Spleen (tissue), 11 donors: ENCODE data around the gene MED13. TPM values are rescaled to one million over a fixed set of nuclear protein-coding genes. Genes with fewer than 3 reads are reported as not detected.

Experiments used
- DNase-seq: peaks from one replicate; pipeline ENCODE4 v3.0.0-alpha.2; 2020
- H3K27ac ChIP-seq, 8 donors: fragments of 200-600 bp; sonication (generic) in 7 of 8; 1 replicate in 4 of 8; 2 replicates in 4 of 8; pipeline versions ENCODE4 v1.5.0 to v1.8.0; 2016 to 2021; ENCODE audit warnings: inconsistent platforms in 4 of 8, mild to moderate bottlenecking in 4 of 8, moderate library complexity in 1 of 8
- H3K27me3 ChIP-seq, 7 donors: fragments of 200-600 bp; sonication (generic) in 6 of 7; replicated peaks in 1 of 7; 1 replicate in 4 of 7; 2 replicates in 3 of 7; pipeline versions ENCODE4 v1.5.0 to v1.8.0; 2016 to 2021; ENCODE audit warnings: inconsistent platforms in 3 of 7, mild to moderate bottlenecking in 1 of 7
- H3K36me3 ChIP-seq, 6 donors: fragments of 200-600 bp; sonication (generic) in 5 of 6; 1 replicate in 4 of 6; 2 replicates in 2 of 6; pipeline versions ENCODE4 v1.5.0 to v1.8.0; 2016 to 2021; ENCODE audit warnings: inconsistent platforms in 2 of 6
- H3K4me1 ChIP-seq, 6 donors: fragments of 200-600 bp; sonication (generic) in 5 of 6; 1 replicate in 3 of 6; 2 replicates in 3 of 6; pipeline versions ENCODE4 v1.5.0 to v1.8.0; 2016 to 2021; ENCODE audit warnings: inconsistent platforms in 3 of 6
- H3K4me3 ChIP-seq, 8 donors: fragments of 200-600 bp; sonication (generic) in 7 of 8; 1 replicate in 4 of 8; 2 replicates in 4 of 8; pipeline versions ENCODE4 v1.5.0 to v1.8.0; 2016 to 2021; ENCODE audit warnings: inconsistent platforms in 4 of 8, mild to moderate bottlenecking in 4 of 8, moderate library complexity in 2 of 8
- H3K9me3 ChIP-seq, 8 donors: fragments of 200-600 bp; sonication (generic) in 7 of 8; 1 replicate in 4 of 8; 2 replicates in 4 of 8; pipeline versions ENCODE4 v1.5.0 to v1.8.0; 2016 to 2021; ENCODE audit warnings: inconsistent platforms in 4 of 8
- POLR2A ChIP-seq, 3 donors: fragments of 450-650 bp; IDR thresholded peaks; one replicate each; pipeline ENCODE4 v1.5.1; 2017; ENCODE audit warnings: antibody characterized with exemption in 3 of 3, mild to moderate bottlenecking in 1 of 3
- POLR2AphosphoS5 ChIP-seq, 3 donors: sonication (generic); formaldehyde crosslinking; IDR thresholded peaks; one replicate each; pipeline ENCODE4 v1.5.1; 2017; ENCODE audit warnings: antibody characterized with exemption in 3 of 3
- WGBS, 5 donors: extraction: QIAGEN DNeasy Blood & Tissue Kit in 3 of 5; methylation state at CpG; one replicate each; pipeline versions ENCODE4 v1.1.5 to v1.1.7; 2013 to 2018; 5-methylcytosine and 5-hydroxymethylcytosine counted together
- intact Hi-C: fragments of 100-400 bp; cut with DNase I; formaldehyde crosslinking; loops from one replicate; pipeline ENCODE4 v1.15.0; 2023; ENCODE audit warnings: low total_unique reads
- polyA plus RNA-seq, 3 donors: library from polyadenylated mRNA; stranded (reverse); fragments of 200-250 nt; gene quantifications; one replicate each; pipeline ENCODE4 v1.2.1, GENCODE V29; 2013
- total RNA-seq, 7 donors: library from RNA; depleted of rRNA in 3 of 7; stranded (reverse); fragments of >200 nt in 3 of 7; fragmentation: NEBNext Ultra II Directional in 4 of 7; extraction: Animal tissue kit (Norgen Biotek cat#: 25700) in 4 of 7; gene quantifications; one replicate each; pipeline versions ENCODE4 v1.1.0 to v1.2.1, GENCODE V29; 2016 to 2021
- TF ChIP-seq, protein P1 (sequence below), 11 experiments: fragments of 200-600 bp in 7 of 11; fragments of 450-650 bp in 4 of 11; sonication (generic) in 4 of 11; IDR thresholded peaks in 8 of 11; conservative IDR thresholded peaks in 3 of 11; 1 replicate in 7 of 11; 2 replicates in 4 of 11; pipeline versions ENCODE4 v1.4.0 to v1.8.0; 2016 to 2021; ENCODE audit warnings: antibody characterized with exemption in 11 of 11, inconsistent platforms in 4 of 11, mild to moderate bottlenecking in 1 of 11
- donor health status: healthy with polysubstance abuse.
- donor health status: DM: no; HTN: no; CAD: no; lungs with moderate emphysema.
- donor health status: DM: no; HTN: no; CAD: no.
- donor health status: Bipolar disorder and iron deficiency.
- donor health status: healthy.
- donor health status: DM: no; HTN: no; CAD: no.
- donor health status: DM: yes; HTN: yes; CAD: no.

Gene MED13
- total and polyA plus RNA-seq, 10 donors = 4.0 to 104 (median 79.8) TPM

DNA sequence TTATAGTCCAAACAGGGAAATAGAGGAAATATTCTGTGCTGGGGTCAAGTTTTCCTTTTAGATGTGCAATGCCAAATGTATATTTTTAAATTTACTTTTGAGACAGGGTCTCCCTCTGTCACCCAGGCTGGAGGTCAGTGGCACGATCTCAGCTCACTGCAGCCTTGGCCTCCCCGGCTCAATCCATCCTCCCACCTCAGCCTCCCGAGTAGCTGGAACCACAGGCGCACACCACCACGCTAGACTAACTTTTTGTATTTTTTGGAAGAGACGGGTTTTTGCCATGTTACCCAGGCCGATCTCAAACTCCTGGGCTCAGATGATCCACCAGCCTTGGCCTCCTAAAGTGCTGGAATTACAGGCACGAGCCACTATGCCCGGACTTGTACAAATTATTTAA, 25.8 kb upstream of the MED13 start:
- no peak for DNase-seq
- no peaks in the 10 kb centered on the region for H3K36me3 ChIP-seq

DNA sequence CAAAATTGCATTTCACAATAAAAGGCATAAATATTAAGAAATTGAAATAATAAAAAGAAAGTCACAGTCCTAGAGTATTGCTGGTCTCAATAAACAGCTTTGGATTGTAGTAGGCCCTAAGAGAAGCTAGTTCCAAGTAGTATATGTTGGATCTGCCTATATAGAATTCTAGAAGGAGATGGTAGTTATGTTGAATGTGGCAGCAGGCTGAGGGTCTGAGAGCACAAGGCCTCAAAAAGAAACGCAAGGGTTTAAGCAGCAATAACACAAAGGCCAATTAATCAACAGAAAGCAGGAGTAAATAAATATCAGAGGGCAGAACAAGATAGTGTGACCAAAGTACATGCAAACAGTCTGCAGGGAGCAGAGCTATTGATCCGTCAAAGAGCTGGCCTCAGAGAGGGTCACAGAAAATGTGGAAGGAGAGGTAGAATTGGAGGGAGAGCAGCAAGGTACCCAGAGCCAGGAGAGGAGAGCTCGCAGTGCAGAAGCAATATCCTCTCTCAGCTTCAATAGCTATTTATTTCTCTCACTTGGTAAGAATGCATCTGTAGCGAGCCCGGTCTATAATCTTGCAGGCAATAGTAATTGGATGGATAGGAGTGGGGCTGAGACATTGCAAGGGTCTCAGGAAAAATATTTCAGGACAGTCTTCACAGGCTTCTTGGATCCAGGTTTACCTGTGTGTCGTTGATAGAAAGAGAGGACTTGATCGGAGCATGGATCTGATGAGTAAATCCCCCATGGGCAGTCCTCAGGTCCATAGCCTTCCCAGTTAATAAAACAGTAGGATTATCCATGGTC, 25.1 kb upstream of the MED13 start:
- no peak overlapping the region for H3K4me3 ChIP-seq
- H3K27me3 ChIP-seq = no peaks in the 10 kb centered on the region
- H3K9me3 ChIP-seq = no peaks in the 10 kb centered on the region
- 90 to 97% (median 95%) methylated on average over 7 of the region's 7 CpGs for WGBS, 5 donors
- no peak overlapping the region for H3K27ac ChIP-seq
- no peak for TF ChIP-seq POLR2A (IDR thresholded peaks at IDR 0.05)
- TF ChIP-seq, protein P1, sequence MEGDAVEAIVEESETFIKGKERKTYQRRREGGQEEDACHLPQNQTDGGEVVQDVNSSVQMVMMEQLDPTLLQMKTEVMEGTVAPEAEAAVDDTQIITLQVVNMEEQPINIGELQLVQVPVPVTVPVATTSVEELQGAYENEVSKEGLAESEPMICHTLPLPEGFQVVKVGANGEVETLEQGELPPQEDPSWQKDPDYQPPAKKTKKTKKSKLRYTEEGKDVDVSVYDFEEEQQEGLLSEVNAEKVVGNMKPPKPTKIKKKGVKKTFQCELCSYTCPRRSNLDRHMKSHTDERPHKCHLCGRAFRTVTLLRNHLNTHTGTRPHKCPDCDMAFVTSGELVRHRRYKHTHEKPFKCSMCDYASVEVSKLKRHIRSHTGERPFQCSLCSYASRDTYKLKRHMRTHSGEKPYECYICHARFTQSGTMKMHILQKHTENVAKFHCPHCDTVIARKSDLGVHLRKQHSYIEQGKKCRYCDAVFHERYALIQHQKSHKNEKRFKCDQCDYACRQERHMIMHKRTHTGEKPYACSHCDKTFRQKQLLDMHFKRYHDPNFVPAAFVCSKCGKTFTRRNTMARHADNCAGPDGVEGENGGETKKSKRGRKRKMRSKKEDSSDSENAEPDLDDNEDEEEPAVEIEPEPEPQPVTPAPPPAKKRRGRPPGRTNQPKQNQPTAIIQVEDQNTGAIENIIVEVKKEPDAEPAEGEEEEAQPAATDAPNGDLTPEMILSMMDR (IDR thresholded peaks at IDR 0.05 in 8 of 11, conservative IDR thresholded peaks at IDR 0.05 in 3 of 11) = no peak
- no peak for TF ChIP-seq POLR2AphosphoS5 (IDR thresholded peaks at IDR 0.05)
- H3K4me1 ChIP-seq = peaks cover 3 to 16% (median 11%) of the 10 kb centered on the region in 6 donors
- DNase-seq = no peak
- intact Hi-C loops = no loop called here
- no peaks in the 10 kb centered on the region for H3K36me3 ChIP-seq

More for the DNA sequence above, 25.8 kb upstream of the MED13 start:
- Histone ChIP-seq H3K4me3 (no peak overlapping the region), H3K9me3 (no peaks in the 10 kb centered on the region), H3K27ac (no peak overlapping the region), H3K27me3 (no peaks in the 10 kb centered on the region), H3K4me1 (peaks cover 3 to 12% (median 7%) of the 10 kb centered on the region in 6 donors)
- intact Hi-C loops = no loop called here
- no peak for TF ChIP-seq POLR2A (IDR thresholded peaks at IDR 0.05)
- TF ChIP-seq, protein P1 (IDR thresholded peaks at IDR 0.05 in 8 of 11, conservative IDR thresholded peaks at IDR 0.05 in 3 of 11) = no peak
- TF ChIP-seq POLR2AphosphoS5 (IDR thresholded peaks at IDR 0.05) = no peak
- 85 to 95% (median 89%) methylated on average over 9 of the region's 9 CpGs for WGBS, 5 donors

GRCh38 chr17:62089334-62089733, 24.3 kb upstream of the MED13 start:
- no peak overlapping the region for H3K4me3 ChIP-seq
- intact Hi-C loops = no loop called here
- H3K27ac ChIP-seq = no peak overlapping the region
- no peaks in the 10 kb centered on the region for H3K9me3 ChIP-seq
- peaks cover 3 to 22% (median 11%) of the 10 kb centered on the region in 6 donors for H3K4me1 ChIP-seq
- H3K36me3 ChIP-seq = no peaks in the 10 kb centered on the region
- no peak for DNase-seq
- WGBS, 5 donors = 86 to 100% (median 95%) methylated on average over 3 of the region's 3 CpGs
- H3K27me3 ChIP-seq = no peaks in the 10 kb centered on the region
- TF ChIP-seq, protein P1 (IDR thresholded peaks at IDR 0.05 in 8 of 11, conservative IDR thresholded peaks at IDR 0.05 in 3 of 11) = no peak
- TF ChIP-seq POLR2AphosphoS5 (IDR thresholded peaks at IDR 0.05) (no peak), POLR2A (IDR thresholded peaks at IDR 0.05) (no peak)

- H3K27ac ChIP-seq = no peak overlapping the region
- 90 to 97% (median 95%) methylated on average over 2 of the region's 2 CpGs for WGBS, 5 donors
Observed at GRCh38 chr17:62086737-62087136, 21.7 kb upstream of the MED13 start.

More at GRCh38 chr17:62086737-62087136, 21.7 kb upstream of the MED13 start:
- peaks cover 0 to 6% (median 0%) of the 10 kb centered on the region in 7 donors for H3K27me3 ChIP-seq
- intact Hi-C loops = no loop called here
- no peaks in the 10 kb centered on the region for H3K36me3 ChIP-seq
- H3K4me3 ChIP-seq = no peak overlapping the region
- peaks cover 0 to 11% (median 2%) of the 10 kb centered on the region in 6 donors for H3K4me1 ChIP-seq
- DNase-seq = no peak
- TF ChIP-seq POLR2A (IDR thresholded peaks at IDR 0.05) (no peak), POLR2AphosphoS5 (IDR thresholded peaks at IDR 0.05) (no peak)
- TF ChIP-seq, protein P1 (IDR thresholded peaks at IDR 0.05 in 8 of 11, conservative IDR thresholded peaks at IDR 0.05 in 3 of 11) = no peak
- H3K9me3 ChIP-seq = no peaks in the 10 kb centered on the region
